Central memory CD4-positive, alpha-beta T cell (primary cell): ENCODE results near the gene CPXM2.

ENCODE experiments used
- DNase-seq: peaks from one replicate; pipeline ENCODE4 v3.0.0; 2022

The CPXM2 gene

DNA sequence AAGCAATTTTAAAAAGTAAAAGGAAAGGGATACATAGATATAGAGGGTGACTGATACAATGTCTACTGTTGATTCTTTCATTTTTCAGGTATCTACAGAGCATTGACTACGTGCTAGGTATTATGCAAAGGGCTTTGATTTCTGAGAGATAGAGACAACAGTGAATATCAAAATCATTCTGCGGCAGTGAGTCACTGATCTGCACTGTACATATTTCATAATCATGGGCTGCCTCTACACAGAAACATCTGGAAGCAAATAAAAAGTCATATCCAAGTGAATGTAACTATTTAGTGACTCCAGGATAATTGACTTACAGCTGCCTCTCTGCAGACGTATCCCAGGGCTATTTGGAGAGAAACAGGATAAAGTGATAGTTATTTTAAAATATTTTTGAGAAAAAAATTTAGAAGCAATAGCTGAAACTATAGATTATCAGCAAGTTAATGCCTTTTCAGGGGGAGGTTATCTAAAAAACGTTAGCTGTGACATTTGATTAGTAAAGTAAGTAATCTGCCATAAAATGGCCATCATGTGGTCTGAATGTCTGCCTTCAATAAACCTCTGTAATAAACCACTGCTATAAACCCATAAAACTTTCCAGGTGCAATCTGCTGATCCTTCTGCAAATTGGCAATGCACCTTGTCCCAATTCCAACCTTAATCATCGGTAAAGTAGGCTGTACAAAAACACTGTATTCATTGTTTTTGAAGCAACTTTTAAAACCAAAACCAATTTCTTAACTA, 43.7 kb downstream of the CPXM2 start:
- DNase-seq, result no peak

DNA sequence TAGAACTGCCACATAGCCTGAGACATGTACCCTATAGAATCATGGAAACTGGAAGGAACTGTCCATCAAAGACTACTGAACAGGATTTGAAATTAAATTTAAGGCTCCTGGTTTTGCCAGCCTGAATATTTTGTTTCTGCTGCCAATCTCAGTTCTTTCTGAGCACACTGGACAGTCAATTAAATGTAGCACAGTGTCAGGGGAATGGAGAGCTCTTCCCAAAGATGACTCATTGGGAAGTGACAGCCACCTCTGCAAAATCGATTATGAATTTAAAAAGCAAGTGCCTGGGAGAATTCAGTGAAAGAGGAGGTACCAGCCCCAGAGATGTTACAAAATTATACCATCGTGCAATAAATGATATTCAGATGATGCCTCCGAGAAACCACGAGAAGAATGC, 47.8 kb downstream of the CPXM2 start:
- no peak for DNase-seq

DNA sequence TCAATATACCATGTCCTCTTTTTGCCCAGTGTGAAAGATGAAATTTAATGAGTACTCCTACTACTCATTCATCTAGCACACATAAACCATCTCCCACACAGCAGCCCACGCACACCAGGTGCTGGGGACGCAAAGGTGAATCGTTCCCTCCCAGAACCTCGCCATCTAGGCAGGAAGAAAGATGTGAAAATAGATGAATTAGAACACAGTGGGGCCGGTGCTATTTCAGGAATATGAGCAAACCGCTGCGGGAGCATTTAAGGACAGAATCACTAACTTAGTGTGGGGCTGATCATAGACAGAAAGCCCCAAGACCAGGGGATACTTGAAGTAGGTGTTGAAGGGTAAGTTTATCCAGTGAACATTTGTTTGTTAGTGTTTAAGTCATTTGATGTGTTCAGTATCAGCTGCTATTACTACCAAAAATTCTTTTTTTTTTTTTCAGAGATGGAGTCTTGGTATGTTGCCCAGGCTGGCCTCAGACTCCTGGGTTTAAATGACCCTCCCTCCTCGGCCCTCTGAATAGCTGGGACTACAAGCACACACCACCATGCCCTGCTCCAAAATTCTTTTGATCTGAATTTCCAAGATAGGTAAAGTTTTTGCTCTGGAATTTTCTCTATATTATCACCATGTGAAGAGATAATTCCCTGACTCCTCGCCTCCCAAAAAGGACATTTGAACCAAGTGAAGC, 48.8 kb downstream of the CPXM2 start:
- no peak for DNase-seq

DNA sequence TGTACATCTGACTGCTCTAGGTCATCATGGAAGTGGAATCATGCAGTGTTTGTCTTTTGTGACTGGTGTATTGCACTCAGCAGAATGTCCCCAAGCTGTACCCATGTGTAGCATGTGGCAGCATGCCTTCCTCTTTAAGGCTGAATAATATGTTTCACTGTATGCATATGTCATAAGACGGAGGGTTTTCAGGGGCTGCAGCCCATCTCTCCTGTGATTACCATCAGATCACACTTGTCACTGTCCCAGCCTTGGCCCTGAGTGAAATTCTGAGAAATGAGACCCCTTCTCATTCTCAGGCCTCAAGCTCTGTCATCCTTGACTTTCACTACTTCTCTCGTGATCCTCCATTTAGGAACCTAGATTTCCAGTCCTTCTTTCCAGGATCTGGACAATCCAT, 50.0 kb downstream of the CPXM2 start:
- DNase-seq, result no peak

DNA sequence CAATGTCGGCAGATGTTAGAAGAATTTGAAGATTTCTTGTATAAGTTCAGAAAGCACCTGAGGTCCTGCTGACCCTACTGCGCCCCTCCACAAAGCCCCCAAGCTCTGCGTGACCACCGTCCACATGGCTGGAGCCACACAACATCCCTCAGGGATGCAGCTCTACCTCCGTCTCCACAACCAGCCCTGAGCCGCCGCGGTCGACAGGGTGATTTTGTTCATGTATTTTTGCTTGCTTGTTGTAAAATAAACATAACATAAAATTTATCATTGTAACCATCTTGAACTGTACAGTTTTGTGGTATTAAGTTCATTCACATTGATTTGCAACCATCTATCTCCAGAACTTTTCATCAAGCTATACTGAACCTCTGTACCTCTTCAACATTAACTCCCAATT, 50.5 kb downstream of the CPXM2 start:
- DNase-seq, result no peak

DNA sequence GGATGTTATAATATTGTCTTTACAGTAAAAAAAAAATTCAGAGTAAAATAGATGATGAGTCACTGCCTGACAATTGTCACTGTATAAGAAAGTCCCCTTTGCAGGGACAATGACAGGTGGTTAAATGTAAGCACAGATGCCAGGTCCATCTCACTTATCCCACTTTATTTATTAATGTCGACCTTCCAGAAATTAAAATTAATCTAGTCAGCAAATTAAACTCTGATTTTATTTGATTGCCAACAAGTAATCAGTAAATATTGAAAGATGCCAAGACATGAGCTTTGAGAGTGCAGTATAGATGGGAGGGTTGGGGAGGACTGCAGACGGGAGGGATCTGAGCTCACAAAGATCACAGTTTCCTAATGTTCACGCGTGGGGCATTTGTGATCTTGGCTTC, 50.9 kb downstream of the CPXM2 start:
- DNase-seq, result no peak

DNA sequence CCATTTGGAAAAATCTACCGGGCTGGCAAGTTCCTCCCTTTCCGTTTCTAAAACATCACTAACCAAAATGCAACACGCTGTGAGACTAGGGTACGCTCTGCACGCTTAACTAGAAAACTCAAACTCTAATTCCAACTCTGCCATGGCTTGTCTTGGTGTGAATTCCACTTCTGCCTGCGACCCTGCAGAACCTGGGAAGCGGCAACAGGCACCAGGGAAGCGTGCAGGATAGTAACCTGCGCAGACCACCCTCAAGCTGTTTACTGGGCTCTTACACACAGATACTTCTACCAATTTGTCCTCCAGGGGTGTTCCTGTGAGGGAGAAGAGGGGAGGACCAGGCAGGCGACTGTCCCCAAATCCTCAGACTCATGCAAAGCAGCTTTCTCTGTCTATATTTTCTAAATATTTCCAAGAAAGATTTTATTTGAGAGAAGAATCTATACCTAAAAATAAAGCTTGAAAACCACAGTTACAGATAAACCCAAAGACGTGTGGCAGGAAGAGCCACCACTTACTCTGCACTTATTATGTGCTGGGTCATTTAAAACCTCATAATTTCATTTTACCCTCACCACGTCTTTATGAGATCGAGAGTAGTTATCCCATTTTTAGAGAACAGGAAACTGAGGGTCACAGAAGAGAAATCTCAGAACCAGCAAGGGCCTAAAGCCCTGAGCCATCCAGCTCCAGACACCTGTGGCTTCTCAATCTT, 52.9 kb downstream of the CPXM2 start:
- DNase-seq, result no peak

DNA sequence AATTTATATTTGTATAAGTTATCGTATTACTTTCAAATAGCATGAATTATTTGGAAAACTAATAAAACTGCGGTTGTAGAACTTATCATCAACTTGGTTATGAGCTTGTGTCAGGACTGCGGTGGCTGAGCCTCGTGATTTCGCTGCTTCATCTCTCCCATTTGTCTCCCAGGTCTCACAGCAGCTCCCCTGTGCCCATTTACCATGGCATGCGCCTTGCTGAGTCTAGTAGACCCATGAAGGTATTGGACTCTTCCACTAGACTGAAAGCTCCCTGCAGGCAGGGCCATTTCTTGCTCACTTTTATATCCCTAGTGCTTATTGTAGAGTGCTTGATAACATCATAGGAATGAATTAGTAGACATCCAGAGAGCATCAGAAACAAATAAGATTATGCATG, 53.9 kb downstream of the CPXM2 start:
- DNase-seq, result no peak

DNA sequence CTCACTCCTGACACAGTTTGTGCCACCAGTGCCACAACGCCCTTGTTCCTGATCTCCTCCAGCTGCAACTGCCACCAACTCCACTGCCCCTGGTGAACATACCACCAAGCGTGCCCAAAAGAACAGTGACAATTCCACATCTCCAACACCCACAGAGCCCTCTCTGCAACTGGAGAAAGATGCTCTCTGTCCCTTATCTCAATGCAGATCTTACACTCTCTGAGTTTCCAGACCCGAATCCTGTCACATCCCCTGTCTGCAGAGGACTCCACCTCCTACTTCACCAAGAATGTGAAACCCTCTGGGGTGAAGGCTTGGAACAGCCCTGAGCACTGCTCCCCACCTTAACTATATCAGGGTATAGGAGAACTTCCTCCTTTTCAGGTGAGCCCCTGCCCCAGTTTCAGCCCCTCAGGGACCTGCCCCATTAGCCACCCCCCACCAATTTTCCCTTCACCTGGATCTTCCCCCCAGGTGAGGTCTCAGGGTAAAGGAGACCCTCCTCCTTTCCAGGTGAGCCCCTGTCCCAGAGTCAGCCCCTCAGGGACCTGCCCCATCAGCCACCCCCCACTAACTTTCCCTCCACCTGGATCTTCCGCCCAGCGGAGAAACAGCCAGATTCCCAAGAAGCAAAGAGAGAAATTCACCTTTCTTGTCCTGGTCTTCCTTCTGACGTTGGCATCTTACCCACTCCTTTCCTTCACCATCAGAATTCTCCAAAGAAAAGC, 55.0 kb downstream of the CPXM2 start:
- no peak for DNase-seq

DNA sequence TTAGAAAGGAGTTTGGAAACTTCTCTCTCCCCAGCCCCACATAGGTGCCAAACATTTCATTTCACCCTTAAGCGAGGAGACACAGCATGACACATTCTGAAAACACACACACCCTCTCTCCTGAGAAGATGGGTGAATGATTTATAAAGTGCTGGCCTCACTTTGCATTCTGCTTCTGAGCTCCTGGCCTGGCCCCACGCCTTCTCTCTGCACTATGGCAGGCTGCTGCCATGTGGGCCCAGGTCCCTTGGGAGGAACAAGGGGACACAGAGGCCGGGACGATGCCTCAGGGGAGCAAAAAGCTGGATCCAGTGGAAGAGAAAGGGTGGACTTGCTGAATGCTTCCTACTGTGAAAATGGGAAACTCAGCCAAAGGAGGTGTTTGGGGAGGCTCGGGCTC, 56.0 kb downstream of the CPXM2 start:
- no peak for DNase-seq

DNA sequence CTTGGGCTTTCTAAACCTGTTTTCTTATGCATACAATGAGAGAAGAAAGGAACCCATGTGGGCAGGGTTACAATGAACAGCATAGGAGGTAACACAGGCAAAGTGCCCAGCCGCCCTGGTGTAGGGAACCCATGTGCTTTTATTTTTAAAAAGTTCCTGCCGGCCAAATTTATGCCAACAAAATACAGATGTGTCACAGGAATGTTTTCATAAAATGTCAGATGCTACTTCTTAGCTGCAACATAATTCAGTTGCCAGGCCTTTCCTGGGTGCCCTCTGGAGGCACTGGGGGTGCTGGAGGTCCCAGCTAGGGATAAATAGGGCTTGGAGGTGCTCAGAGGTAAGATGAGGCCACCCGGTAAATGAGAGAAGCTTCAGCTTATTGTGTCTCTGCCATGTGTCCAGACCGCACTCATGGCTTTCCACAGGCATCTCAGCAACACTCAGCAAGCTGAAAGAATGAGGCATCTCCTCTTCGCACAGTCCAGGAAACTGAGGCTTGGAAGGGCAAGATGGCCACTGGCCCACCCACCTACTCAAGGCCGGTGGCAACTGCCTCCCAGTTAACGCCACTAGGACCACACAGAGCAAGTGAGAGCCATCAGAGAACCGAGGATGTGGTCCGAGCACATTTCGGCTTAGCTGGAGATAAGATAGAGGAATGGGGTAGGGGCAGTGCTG, 58.3 kb downstream of the CPXM2 start:
- no peak for DNase-seq

DNA sequence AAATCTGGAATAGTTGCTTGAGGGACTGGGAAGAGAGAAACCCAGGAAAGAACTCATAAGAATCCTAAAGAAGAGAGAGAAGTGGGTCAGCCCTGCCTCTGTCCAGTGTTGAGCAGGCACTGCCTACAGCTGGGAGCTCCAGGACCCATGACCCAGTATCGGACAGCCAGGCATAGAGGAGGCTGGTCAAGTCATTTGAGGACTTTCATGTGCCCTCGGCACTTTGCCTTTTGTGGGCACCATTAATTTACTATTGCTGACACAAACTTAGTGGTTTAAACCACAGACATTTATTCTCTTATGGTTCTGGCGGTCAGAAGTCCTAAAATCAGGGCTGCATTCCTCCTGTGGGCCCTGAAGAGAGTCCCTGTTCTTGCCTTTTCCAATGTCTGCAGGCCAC, 60.3 kb downstream of the CPXM2 start:
- no peak for DNase-seq

DNA sequence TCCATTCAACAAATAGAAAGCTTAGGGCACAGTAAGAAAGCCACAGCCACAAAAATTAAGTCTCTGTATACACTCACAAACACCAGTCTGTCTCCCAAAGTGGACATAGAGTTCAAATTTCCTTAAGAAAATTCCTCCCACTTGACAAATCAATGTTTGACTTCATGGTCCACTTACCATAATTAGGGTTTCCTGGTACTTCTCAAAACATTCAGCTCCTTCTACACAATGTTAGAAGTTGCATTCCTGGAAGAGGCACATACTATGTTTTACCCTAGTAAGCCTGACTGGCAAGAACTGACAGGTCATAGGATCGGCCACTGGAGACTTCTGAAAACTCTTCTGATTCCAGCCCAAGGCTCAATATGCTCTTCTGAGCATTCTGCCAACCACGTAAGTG, 70.5 kb downstream of the CPXM2 start:
- no peak for DNase-seq

DNA sequence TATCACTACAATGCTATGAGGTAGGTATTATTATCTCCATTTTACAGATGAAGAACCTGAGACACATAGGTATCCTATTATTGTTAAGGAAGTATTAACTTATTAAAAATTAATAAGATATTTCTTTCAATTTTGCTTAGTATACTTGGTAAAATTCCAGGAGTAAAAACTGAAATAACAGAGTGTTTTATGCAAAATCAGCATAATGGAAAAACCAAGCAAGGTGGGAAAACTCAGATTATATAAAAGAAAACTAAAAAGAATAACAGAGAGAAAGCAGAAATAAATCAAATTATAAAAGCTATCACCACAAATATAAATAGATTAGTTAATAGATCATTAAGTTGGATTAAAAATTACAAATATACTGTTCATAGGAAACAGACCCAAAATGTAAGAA, 82.0 kb downstream of the CPXM2 start:
- no peak for DNase-seq

DNA sequence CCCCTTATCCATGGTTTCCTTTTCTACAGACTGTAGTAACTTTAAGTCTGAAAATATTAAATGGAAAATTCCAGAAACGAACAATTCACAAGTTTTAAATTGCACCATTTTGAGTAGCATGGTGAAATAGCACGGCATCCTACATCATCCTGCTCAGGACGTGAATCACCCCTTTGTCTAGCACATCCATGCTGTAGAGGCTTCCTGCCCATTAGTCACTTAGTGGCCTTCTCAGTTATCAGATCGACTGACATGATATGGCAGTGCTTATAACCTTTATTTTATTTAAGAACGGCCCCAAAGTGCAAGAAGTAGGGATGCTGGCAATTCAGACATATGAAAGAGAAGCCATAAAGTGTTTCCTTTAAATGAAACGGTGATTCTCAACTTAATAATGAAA, 82.7 kb downstream of the CPXM2 start:
- DNase-seq, result no peak

DNA sequence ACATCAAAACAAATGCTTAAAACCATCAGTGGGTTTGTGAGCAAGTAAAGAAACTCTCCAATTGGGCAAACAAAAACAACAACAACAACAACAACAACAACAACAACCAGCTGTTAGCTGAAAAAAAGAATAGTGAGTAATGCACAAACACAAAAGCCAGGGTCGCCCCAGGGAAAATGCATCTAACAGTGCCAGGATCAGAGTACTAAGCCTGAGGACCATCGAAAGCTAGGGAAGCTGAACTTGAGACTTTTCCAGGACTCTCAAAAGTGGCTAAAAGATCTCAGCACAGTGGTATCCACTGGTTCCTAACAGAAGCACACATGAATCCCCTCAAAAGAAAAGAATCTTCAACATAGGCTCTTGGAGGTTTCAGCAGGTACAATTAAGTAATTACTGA, 83.3 kb downstream of the CPXM2 start:
- no peak for DNase-seq

DNA sequence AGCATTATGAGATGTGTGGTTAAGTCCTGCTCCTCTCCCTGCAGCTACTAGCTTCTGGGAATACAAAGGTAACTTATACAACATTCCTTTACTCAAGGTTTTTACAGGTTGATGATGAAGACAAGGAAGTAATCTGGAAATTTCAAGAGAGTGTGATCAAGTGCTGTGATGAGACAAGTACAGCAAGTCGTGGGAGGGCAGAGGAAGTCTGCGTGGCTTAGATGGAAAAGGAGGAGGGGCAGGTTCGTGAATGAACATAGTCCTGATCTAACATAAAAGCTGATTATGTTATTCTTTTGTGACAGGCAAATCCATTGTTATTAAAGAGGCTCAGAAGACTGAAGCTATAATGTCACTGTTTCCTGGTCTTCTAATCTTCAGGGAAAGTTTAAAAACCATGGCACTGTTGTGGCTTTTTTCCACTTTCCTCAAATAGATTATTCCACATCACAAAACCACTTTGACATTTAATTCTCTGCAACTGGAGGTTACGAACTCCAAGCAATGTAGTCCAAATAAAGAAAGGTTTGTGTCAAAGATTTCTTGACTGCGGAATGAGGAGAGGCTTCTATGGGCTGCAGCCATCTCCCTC, 84.1 kb downstream of the CPXM2 start:
- DNase-seq, result no peak

DNA sequence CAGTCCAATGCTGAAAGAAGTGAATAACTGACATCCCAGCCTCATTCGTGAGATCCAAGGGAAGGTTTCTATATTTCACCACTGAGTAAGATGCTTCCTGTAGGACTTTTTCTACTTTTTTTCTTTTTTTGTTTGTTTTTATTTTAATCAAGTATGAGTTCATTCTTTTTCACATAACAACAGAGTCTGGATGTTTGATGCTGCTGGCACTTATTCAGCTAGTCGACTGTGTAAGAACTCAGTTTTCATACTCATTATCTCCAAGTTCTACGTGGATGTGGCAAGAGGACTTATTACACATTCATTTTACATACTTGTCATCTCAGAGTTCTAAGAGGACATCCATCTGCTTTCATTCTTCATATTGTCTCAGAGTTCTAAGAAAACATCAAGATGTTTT, 86.9 kb downstream of the CPXM2 start:
- no peak for DNase-seq

DNA sequence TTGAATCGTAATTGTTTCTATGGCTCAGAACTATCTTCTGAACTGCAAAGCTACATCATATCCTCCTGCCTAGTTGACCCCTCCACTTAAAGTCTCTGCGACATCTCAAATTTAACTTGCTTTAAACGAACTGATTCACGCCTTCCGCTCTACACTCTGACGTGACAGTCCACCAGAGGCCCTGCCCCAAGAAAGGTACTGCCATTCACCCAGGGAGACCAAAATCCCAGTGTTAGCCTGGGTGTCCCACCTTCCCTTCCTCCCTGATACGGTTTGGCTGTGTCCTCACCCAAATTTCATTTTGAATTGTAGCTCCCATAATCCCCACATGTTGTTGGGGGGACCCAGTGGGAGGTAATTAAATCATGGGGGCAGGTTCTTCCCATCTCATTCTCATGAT, 90.8 kb downstream of the CPXM2 start:
- no peak for DNase-seq

DNA sequence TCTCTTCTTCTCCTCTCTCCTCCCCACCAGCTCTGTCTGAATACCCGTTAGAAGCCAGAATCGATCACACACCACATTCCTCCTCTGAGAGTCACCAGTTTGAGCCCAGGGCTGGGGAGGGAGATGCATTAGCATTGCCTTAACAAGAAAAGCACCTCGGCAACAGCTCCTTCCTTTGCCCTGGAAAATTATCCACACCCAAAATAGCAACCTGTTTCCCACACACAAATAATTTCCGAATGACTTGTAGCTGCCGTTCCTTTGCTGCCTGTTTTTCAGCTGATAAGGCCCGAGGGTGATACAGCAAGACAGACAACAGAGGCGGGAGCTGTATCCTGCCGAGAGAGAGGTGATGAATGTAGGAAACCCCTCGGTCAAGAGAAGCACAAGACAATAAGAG, 91.3 kb downstream of the CPXM2 start:
- DNase-seq, result no peak

DNA sequence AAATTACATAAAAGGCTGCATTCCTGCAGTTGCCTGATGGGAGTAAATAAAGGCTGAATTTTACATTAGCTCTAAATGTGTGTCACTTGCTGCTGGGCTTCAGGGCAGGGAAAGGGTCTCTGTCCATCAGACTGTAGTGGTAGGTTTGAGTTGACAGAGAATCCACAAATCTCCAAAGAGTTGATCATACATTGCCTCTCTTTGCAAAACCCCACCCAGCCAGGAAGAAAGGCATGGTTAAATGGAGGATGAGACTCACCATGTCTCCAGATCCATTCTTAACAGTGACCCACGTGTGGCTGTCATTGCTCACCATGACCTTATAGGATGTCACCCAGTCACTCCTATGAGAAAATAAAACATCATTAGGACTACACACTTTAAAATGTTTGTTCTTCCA, 92.8 kb downstream of the CPXM2 start:
- DNase-seq, result no peak

DNA sequence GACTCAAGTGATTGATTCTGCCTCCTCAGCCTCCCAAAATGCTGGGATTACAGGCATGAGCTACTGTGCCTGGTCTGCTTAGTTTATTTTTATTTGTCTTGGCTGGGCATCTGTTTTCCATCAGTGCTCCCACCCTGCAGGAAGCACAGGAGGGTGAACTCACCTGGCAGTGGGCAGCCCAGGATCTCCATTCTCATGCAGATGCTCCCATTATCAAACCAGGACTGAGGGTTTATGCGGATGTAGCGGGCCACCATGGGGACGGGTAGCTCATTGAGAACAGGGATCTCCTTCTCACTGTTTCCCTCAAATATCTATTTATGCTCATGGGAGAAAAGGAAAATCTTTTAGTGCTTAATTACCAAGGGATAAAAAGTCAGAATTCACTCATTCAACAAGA, 93.8 kb downstream of the CPXM2 start:
- DNase-seq, result no peak

DNA sequence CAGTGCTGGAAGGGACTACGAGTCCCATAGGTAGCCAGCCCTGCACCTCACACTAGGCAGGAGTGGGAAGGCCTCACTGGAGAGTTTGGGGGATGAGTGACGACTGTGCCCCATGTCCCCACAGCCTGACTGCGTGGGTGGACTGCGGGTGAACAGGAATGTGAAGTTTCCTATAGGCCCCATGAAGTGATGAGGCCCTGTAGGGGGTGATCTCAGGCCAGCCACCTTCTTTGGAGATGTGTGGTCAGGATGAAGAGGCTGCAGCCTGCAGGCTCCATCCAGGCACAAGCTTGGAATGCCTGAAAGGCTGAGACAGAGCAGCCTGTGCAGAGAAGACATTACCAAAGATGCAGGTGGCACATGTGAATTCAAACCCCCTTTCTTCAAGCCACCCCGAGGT, 94.9 kb downstream of the CPXM2 start:
- no peak for DNase-seq
